Dedifferentiated amniotic fluid mesenchymal stem cell (primary cell): Measurements from ENCODE around the gene SDK2.

ENCODE experiments used
- DNase-seq: peaks from one replicate; pipeline ENCODE4 v3.0.0-alpha.2; 2016; ENCODE audit errors: extremely low spot score

The SDK2 gene

GRCh38 chr17:73508057-73508930 lies 136.0 kb downstream of the SDK2 start:
- DNase-seq: no peak

GRCh38 chr17:73506470-73507435 lies 137.5 kb downstream of the SDK2 start:
- DNase-seq: no peak

DNA sequence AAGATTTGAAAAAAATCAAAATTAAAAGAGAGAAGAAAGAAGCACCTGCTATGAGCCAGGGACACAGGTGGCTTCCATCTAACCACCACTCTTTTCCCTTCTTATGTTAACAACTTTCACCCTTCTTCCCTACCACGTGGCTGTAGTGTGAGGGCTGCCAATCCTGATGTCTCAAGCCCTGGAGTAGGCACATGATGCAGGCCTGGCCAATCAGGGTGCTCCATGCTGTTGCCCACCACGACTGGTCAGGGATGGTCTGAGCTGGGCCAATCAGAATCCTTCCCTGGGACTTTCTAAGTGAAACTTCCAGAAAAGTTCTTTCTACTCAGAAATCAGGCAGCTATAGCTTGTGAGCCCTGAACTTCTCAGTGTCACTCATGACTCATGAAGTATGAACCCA lies 140.7 kb downstream of the SDK2 start:
- no peak for DNase-seq

DNA sequence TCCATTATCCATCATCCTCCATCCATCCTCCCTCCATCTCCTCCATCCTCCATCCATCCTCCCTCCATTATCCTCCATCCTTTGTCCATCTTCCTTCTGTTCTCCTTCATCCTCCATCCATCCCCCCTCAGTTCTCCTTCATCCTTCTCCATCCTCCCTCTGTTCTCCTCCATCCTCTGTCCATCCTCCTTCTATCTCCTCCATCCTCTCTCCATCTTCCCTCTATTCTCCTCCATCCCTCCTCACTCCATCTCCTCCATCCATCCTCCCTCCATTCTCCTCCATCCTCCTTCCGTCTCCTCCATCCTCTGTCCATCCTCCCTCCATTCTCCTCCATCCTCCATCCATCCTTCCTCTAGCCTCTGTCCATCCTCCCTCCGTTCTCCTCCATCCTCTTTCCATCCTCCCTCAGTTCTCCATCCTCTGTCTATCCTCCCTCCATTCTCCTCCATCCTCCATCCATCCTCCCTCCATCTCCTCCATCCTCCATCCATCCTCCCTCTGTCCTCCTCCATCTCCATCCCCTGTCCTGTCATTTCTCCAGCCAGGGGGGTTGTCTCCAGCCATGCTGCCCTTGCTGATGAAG lies 143.7 kb downstream of the SDK2 start:
- DNase-seq: no peak

- no peak for DNase-seq
Measured at GRCh38 chr17:73498886-73499554, 145.2 kb downstream of the SDK2 start.

GRCh38 chr17:73498176-73498575 lies 146.1 kb downstream of the SDK2 start:
- DNase-seq: no peak

DNA sequence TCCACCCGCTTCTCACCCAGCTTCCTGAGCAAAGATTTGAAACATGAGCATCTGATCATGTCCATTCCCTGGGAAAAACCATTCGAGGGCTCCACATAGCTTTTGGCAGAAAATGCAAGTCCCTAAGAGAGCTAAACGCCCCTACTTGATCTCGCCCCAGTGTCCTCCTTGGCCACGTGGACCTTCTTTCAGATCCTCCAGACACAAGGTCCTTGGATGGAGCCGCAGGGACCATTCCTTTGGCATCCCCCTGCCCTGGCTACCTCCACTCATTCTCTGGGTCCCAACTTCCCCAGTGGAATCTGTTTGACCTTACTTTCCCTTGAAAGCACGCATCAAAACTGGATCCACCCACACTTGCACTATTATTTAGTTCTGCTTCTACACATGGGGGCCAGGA lies 146.5 kb downstream of the SDK2 start:
- DNase-seq: no peak

GRCh38 chr17:73496232-73496631 lies 148.0 kb downstream of the SDK2 start:
- no peak for DNase-seq

DNA sequence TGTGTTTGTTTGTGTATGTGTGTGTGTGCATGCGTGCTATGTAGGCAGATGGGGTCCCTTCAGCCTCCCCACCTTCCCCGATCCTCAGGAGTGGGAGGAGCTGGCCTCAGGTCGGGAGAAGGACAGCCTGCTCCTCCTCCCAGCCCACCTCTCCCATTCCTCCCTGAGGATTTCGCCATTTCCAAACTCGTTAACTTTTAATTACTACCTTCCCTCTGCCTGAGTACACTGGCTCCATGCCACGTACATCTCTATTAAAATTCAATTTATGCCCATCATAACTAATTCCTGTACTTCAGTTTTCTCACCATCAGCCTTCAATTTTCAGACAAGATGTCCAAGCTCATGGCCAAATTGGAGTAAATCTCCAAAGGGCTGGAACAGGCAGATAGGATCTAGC lies 148.6 kb downstream of the SDK2 start:
- no peak for DNase-seq

- DNase-seq: no peak
Measured at GRCh38 chr17:73494950-73495349, 149.3 kb downstream of the SDK2 start.

- no peak for DNase-seq
Measured at GRCh38 chr17:73493956-73494926, 150.0 kb downstream of the SDK2 start.

DNA sequence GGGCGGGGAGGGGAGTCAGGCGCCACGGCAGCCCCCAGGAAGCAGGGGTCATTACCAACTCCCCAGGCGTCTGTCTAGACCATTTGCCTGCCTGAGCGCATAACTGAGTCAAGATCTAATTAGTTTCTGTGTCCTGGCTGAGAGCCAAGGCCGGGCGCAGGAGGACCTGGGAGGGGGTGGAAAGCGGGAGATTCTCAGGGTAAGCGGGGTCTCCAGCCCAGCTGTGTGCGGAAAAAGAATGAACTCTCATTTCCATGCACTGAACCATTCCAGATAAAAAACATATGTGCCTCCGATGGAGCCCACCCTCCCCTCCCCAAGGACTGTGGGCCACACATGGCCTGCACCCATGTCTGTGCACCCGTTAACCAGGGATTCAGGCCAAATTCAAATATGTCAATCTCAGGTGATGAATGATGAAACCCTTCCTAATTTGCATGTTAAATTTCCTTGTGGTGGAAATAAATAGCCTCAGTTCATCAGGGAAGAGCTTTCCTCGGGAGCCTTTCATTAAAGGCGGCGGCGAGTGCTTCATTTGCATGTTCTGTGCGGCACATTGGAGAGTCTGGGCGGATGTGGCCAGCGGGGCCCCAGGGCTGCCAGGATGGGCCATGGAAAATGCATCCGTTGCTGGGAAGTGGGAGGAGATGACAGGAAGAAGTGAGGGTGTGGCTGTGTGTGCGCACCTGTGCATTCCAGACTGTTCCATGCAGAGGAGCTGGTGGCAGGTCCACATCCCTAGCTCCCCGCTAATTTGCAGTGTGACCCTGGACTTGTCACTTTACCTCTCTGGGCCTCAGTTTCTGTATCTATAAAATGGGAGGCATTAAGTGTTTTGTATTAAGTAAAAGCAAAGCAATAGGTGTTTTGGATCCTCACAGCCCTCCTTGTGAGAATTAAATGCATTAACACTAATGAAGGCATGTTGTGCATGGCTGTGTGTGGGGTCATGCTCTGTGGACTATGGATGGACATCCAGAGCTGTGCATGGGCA lies 151.1 kb downstream of the SDK2 start:
- DNase-seq: no peak

- DNase-seq: no peak
Measured at GRCh38 chr17:73492125-73492820, 152.0 kb downstream of the SDK2 start.

DNA sequence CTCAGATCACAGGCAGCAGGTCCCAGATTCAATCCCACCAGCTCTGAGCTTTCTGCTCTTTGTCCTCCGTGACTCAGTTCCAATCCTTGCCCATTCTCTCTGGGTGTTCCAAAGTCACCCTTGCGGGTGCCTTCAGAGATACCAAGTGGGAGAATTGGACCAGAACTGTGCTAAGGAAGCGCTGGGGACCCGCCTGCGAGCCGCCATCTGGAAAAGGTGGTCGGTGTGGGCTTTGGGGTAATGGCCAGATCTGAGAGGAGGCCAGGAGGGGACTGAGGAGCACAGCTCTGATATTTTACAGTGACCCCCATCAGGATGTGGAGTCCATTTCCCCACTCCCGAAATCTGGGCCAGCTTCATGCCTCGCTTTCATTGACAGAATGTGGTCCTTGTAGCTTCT lies 152.6 kb downstream of the SDK2 start:
- DNase-seq: no peak

DNA sequence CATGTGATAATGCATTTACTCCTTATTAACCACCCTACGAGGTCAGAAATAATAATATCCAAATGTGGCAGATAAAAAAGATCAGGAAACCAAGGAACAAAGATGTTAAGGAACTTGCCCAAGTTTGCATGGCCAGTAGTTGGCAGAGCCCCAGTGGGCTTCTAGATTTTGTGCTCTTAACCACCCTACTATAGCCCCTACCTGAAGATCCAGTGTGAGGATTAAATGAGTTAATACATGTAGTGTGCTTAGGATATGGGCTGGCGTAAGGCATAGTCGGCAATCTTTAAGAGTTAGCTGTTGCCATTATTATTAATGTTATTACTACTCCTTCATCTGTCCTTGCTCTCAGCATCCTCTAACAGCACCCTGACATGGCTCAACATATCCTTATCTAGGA lies 153.4 kb downstream of the SDK2 start:
- DNase-seq: no peak

DNA sequence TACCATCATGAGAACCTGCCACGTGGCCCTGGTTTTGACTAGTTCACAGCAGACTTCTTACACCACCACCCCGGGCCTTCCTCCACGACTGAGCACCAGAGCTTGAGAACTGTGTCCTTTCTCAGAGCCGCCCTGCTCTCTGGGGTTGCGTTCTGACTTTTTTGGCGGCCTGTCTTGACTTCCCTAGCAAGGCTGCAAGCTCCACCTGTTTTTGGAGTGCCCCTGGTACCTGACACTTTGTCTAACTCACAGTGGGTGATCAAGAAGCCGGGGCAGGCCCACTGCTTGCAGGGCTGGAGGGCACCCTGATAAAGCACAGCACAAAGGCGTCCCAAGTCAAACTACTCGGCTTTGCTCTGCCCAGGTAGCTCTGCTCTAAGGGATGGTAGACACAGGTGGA lies 154.3 kb downstream of the SDK2 start:
- DNase-seq: no peak

DNA sequence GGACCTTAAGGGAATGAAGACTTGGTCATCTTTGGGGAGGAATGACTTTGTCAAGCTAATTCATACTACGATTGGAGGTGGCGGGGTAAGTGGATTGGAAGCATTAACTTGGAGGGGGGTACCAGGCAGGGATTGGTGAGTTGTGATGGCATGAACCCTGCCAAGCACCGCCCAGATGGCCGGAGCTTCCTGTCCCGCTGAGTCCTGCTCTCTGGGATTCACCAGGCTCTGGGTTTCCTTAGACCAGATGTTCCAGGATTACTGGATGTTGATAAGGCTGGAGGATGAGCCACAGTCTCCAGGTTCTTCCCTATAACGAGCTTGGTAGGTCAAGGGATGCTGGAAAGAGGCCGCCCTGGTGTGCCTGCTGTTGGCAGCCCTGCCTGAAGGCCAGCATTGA lies 154.9 kb downstream of the SDK2 start:
- no peak for DNase-seq

- DNase-seq: no peak
Measured at GRCh38 chr17:73485130-73485529, 159.1 kb downstream of the SDK2 start.

- no peak for DNase-seq
Measured at GRCh38 chr17:73482894-73483293, 161.4 kb downstream of the SDK2 start.
